ENCODE measurements around the gene HBD. TPM values are rescaled to one million over a fixed set of nuclear protein-coding genes. Genes with fewer than 3 reads are reported as not detected.

HBD gene
- total RNA-seq, 1 experiment from 2014 or later: not detected

DNA sequence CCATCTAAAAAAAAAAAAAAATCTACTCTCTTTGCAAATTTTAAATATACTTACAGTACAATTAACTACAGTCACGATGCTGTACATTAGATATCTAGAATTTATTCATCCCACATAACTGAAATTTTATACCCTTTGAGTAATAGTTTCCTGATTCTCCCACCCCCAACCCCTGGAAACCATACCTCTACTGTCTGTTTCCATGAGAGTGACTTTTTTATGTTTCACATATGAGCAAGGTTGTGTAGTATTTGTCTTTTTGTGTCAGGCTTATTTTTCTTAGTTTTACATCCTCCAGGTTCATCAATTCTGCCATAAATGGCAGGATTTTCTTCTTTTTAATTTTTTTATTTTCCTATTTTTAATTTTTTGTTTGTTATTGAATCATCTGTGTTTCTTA, 10.6 kb downstream of the HBD start:
- ATAC-seq: no peak
- no peaks in the 10 kb centered on the region for H3K79me2 ChIP-seq (ENCODE audit: insufficient read depth, low read length)
- intact Hi-C loops (cut with micrococcal nuclease): no loop called here
- no TSS peak for BruUV-seq (replicated peaks)
- H3K9me2 ChIP-seq (ENCODE audit: insufficient read depth): no peaks in the 10 kb centered on the region
- no peaks in the 10 kb centered on the region for H3K9me3 ChIP-seq (ENCODE audit: control insufficient read depth in 1 of 2, insufficient read depth in 1 of 2, low read depth in 1 of 2, low read length in 2 of 2)
- CTCF ChIA-PET: no interaction called here
- H3K9ac ChIP-seq (ENCODE audit: low read length): no peak overlapping the region
- POLR2A ChIA-PET: no interaction called here
- H3K4me2 ChIP-seq (ENCODE audit: low read length): no peak overlapping the region
- no peaks in the 10 kb centered on the region for H3K36me3 ChIP-seq (ENCODE audit: control insufficient read depth in 1 of 2, insufficient read depth in 2 of 2, low read length in 2 of 2)
- no peak overlapping the region for H3K4me3 ChIP-seq (replicated peaks in 1 of 2; ENCODE audit: low read depth in 1 of 2, low read length in 2 of 2)
- H2AFZ ChIP-seq (ENCODE audit: low read depth, low read length, poor library complexity, severe bottlenecking): no peak overlapping the region
- H3K27me3 ChIP-seq (ENCODE audit: insufficient read depth, low read length): no peaks in the 10 kb centered on the region
- RAD21 ChIA-PET (ENCODE audit: low non-redundant PET in 1 of 2, low total read pairs in 2 of 2, uncharacterized antibody in 2 of 2, unreplicated experiment in 2 of 2): no interaction called here
- no peaks in the 10 kb centered on the region for H3K4me1 ChIP-seq (ENCODE audit: control insufficient read depth in 1 of 2, insufficient read depth in 2 of 2, low read length in 2 of 2)
- no peak for TF ChIP-seq CEBPB (IDR thresholded peaks at IDR 0.05; ENCODE audit: low read depth)
- no peak for TF ChIP-seq TCF7L2 (IDR thresholded peaks at IDR 0.05; ENCODE audit: borderline replicate concordance, extremely low read depth, insufficient read depth, insufficient read length)
- no peak for TF ChIP-seq FOSL1 (IDR thresholded peaks at IDR 0.05; ENCODE audit: low read depth)
- TF ChIP-seq RAD21 (IDR thresholded peaks at IDR 0.05; ENCODE audit: low read depth): no peak
- no peak for TF ChIP-seq EZH2 (IDR thresholded peaks at IDR 0.05)
- no peak for TF ChIP-seq CTCF (IDR thresholded peaks at IDR 0.05 in 2 of 3, conservative IDR thresholded peaks at IDR 0.05 in 1 of 3; ENCODE audit: borderline replicate concordance in 1 of 3, insufficient read depth in 1 of 3, low read depth in 2 of 3, low read length in 2 of 3)
- H3K27ac ChIP-seq (ENCODE audit: low read depth, low read length): no peak overlapping the region
- no peaks in the 10 kb centered on the region for H4K20me1 ChIP-seq (ENCODE audit: insufficient read depth)
- no peak for DNase-seq (ENCODE audit: low read depth, low spot score)

DNA sequence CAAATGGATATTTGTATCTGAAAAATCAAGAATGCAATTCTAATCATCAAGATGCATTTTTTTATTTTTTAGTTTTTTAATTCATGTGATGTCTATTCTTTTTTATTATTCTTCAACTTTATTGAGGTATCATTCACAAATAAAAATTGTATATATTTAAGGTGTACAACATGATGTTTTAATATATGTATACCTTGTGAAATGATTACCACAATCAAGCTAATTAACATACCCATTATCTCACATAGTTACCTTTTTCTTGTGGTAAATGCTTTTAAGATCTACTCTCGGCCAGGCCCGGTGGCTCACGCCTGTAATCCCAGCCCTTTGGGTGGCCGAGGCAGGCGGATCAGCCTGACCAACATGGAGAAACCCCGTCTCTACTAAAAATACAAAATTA, 11.1 kb downstream of the HBD start:
- Histone ChIP-seq H3K9me3 (ENCODE audit: control insufficient read depth in 1 of 2, insufficient read depth in 1 of 2, low read depth in 1 of 2, low read length in 2 of 2) (no peaks in the 10 kb centered on the region), H3K27ac (ENCODE audit: low read depth, low read length) (no peak overlapping the region), H3K4me2 (ENCODE audit: low read length) (no peak overlapping the region), H3K79me2 (ENCODE audit: insufficient read depth, low read length) (no peaks in the 10 kb centered on the region), H4K20me1 (ENCODE audit: insufficient read depth) (no peaks in the 10 kb centered on the region), H2AFZ (ENCODE audit: low read depth, low read length, poor library complexity, severe bottlenecking) (no peak overlapping the region), H3K4me1 (ENCODE audit: control insufficient read depth in 1 of 2, insufficient read depth in 2 of 2, low read length in 2 of 2) (no peaks in the 10 kb centered on the region), H3K9ac (ENCODE audit: low read length) (no peak overlapping the region), H3K36me3 (ENCODE audit: control insufficient read depth in 1 of 2, insufficient read depth in 2 of 2, low read length in 2 of 2) (no peaks in the 10 kb centered on the region), H3K4me3 (replicated peaks in 1 of 2; ENCODE audit: low read depth in 1 of 2, low read length in 2 of 2) (no peak overlapping the region), H3K9me2 (ENCODE audit: insufficient read depth) (no peaks in the 10 kb centered on the region), H3K27me3 (ENCODE audit: insufficient read depth, low read length) (no peaks in the 10 kb centered on the region)
- ChIA-PET POLR2A (no interaction called here), CTCF (no interaction called here), RAD21 (ENCODE audit: low non-redundant PET in 1 of 2, low total read pairs in 2 of 2, uncharacterized antibody in 2 of 2, unreplicated experiment in 2 of 2) (no interaction called here)
- DNase-seq (ENCODE audit: low read depth, low spot score) (no peak), ATAC-seq (no peak)
- intact Hi-C loops (cut with micrococcal nuclease): no loop called here
- no TSS peak for BruUV-seq (replicated peaks)
- TF ChIP-seq REST (IDR thresholded peaks at IDR 0.05; ENCODE audit: low read depth) (no peak), CTCF (IDR thresholded peaks at IDR 0.05 in 2 of 3, conservative IDR thresholded peaks at IDR 0.05 in 1 of 3; ENCODE audit: borderline replicate concordance in 1 of 3, insufficient read depth in 1 of 3, low read depth in 2 of 3, low read length in 2 of 3) (no peak), SP1 (IDR thresholded peaks at IDR 0.05; ENCODE audit: low read depth) (no peak), EZH2phosphoT487 (IDR thresholded peaks at IDR 0.05; ENCODE audit: borderline replicate concordance) (no peak), FOSL1 (IDR thresholded peaks at IDR 0.05; ENCODE audit: low read depth) (no peak), SIN3A (IDR thresholded peaks at IDR 0.05; ENCODE audit: low read depth) (no peak), POLR2AphosphoS5 (IDR thresholded peaks at IDR 0.05; ENCODE audit: low read depth, low read length) (no peak), ELF1 (IDR thresholded peaks at IDR 0.05; ENCODE audit: borderline replicate concordance, low read depth) (no peak)
- TF ChIP-seq, protein P1, sequence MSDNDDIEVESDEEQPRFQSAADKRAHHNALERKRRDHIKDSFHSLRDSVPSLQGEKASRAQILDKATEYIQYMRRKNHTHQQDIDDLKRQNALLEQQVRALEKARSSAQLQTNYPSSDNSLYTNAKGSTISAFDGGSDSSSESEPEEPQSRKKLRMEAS (IDR thresholded peaks at IDR 0.05): no peak

Measured in HCT116 (cell line).